MCF 10A (cell line): Measurements from ENCODE around the gene PTPRN2. TPM values are rescaled to one million over a fixed set of nuclear protein-coding genes. Genes with fewer than 3 reads are reported as not detected.

Source experiments
- BruUV-seq: library from RNA; stranded (reverse); fragments of 400-500 nt; replicated peaks from 2 replicates; lab custom pipeline; 2021; lab: Mats Ljungman, UMichigan
- CTCF ChIA-PET: fragments of 300-600 bp; sonication (Branson Sonifier 250); formaldehyde crosslinking; extraction: SDS; loops from one replicate; lab custom pipeline; 2021; ENCODE audit warnings: antibody characterized with exemption, inconsistent platforms; lab: Yijun Ruan, JAX
- POLR2A ChIA-PET: fragments of 300-600, 350-650 bp; sonication (Branson Sonifier 250); formaldehyde crosslinking; extraction: SDS; loops from one replicate; lab custom pipeline; 2020; ENCODE audit warnings: antibody characterized with exemption, inconsistent platforms; lab: Yijun Ruan, JAX
- DNase-seq: peaks from one replicate; pipeline ENCODE4 v3.0.0-alpha.2; 2018; ENCODE audit not compliant: unreplicated experiment
- H3K27ac Mint-ChIP-seq: one replicate; pipeline ENCODE4 v1.8.0; 2022; ENCODE audit warnings: mild to moderate bottlenecking, low read depth, mixed read lengths; ENCODE audit not compliant: unreplicated experiment
- H3K27me3 Mint-ChIP-seq: one replicate; pipeline ENCODE4 v1.8.0; 2022; ENCODE audit warnings: mixed read lengths; ENCODE audit not compliant: insufficient read depth, unreplicated experiment
- H3K36me3 Mint-ChIP-seq: one replicate; pipeline ENCODE4 v1.8.0; 2022; ENCODE audit warnings: mild to moderate bottlenecking, moderate library complexity, mixed read lengths; ENCODE audit not compliant: insufficient read depth, unreplicated experiment
- H3K4me1 Mint-ChIP-seq: one replicate; pipeline ENCODE4 v1.8.0; 2022; ENCODE audit warnings: mixed read lengths; ENCODE audit not compliant: insufficient read depth, unreplicated experiment
- H3K4me3 Mint-ChIP-seq: one replicate; pipeline ENCODE4 v1.8.0; 2022; ENCODE audit warnings: mild to moderate bottlenecking, moderate library complexity, mixed read lengths; ENCODE audit not compliant: unreplicated experiment
- H3K9me3 Mint-ChIP-seq: one replicate; pipeline ENCODE4 v1.8.0; 2022; ENCODE audit warnings: mixed read lengths; ENCODE audit not compliant: unreplicated experiment
- intact Hi-C: fragments of 100-400 bp; cut with micrococcal nuclease; formaldehyde crosslinking; loops from 2 replicates; pipeline ENCODE4 v1.14.1; 2022
- total RNA-seq: library from RNA; stranded (reverse); gene quantifications from 2 replicates; pipeline ENCODE4 v1.2.3, GENCODE V29; 2022
- TF ChIP-seq, protein P1 (sequence below): fragments of 200-600 bp; IDR thresholded peaks from one replicate; pipeline ENCODE4 v1.8.0; 2022; ENCODE audit warnings: antibody characterized with exemption, mild to moderate bottlenecking; ENCODE audit not compliant: unreplicated experiment

The PTPRN2 gene
- total RNA-seq, 1 experiment from 2014 or later = 4.5 TPM

DNA sequence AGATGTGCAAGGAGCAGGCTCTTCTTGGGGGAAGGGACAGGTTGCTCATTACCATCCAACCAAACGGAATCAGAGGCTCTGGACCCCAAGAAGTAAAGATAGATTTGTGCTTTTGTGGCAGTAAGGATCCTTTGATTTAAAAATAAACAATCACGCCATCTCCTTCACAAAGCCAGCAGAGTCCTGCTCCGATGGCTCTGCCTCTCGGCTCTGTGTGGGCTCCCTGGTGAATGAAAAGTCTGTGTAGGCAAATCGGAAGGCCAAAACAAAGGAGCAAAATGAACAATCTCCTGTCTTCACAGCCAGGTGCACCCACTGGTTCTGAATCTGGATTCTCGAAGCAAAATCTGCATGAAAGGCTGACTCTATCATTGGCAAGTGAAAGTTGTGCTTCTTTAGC, 3.8 kb downstream of the PTPRN2 start:
- Mint-ChIP-seq H3K36me3 (no peaks in the 10 kb centered on the region), H3K27me3 (peaks cover 2% of the 10 kb centered on the region), H3K9me3 (no peaks in the 10 kb centered on the region), H3K4me3 (no peak overlapping the region), H3K4me1 (peaks cover 20% of the 10 kb centered on the region), H3K27ac (no peak overlapping the region)
- DNase-seq = no peak
- no TSS peak for BruUV-seq
- intact Hi-C loops = no loop called here
- POLR2A ChIA-PET = no interaction called here
- CTCF ChIA-PET = no interaction called here
- TF ChIP-seq, protein P1, sequence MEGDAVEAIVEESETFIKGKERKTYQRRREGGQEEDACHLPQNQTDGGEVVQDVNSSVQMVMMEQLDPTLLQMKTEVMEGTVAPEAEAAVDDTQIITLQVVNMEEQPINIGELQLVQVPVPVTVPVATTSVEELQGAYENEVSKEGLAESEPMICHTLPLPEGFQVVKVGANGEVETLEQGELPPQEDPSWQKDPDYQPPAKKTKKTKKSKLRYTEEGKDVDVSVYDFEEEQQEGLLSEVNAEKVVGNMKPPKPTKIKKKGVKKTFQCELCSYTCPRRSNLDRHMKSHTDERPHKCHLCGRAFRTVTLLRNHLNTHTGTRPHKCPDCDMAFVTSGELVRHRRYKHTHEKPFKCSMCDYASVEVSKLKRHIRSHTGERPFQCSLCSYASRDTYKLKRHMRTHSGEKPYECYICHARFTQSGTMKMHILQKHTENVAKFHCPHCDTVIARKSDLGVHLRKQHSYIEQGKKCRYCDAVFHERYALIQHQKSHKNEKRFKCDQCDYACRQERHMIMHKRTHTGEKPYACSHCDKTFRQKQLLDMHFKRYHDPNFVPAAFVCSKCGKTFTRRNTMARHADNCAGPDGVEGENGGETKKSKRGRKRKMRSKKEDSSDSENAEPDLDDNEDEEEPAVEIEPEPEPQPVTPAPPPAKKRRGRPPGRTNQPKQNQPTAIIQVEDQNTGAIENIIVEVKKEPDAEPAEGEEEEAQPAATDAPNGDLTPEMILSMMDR = no peak

DNA sequence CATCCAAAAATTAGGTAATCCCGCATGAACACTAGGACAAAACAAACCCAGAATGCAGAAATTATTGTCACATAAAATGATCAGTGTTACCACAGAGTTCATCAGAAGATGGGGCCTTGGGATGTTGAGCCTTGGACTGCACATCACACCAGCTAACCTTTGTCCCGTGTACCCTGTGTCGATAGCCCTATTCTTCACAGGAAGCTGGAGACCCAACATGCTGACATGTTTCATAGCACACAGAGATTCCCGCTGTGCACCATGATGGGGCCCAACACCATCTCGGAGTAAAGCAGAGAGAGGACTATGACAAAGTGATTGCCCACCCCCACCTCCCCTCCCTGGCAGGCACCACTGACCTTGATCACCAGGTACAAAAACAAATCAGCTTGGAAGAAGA, 4.5 kb downstream of the PTPRN2 start:
- H3K27me3 Mint-ChIP-seq = no peaks in the 10 kb centered on the region
- no peak for DNase-seq
- CTCF ChIA-PET = interaction anchor here (0.7 kb wide), 1 partner anchor 127 kb away, joined by 3 read pairs; no protein-coding TSS in a partner anchor

DNA sequence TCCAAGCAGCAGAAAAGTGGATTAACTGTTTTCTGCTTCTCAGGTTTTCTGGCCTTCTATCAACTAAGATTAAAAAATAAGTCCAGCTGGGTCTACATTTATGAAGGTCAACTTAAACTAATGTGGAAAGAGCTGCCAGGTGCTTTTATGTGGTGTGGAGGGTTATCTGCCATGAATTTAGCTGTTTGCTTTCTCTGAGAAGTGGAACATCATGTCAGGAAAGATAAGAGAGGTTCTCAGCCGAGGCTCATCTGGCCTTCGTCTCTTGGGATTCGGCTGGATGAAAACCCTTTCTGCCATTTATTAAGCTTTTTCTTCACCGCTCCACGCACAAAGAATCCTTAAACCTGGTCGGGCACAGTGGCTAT, 5.5 kb downstream of the PTPRN2 start:
- POLR2A ChIA-PET = interaction anchor here (0.7 to 1.3 kb wide), 2 partner anchors 11 to 149 kb away, joined by 3 read pairs; no protein-coding TSS in a partner anchor
- TF ChIP-seq, protein P1 = no peak
- H3K27me3 Mint-ChIP-seq = no peaks in the 10 kb centered on the region
- peak overlapping the region; percentile 23 for H3K4me3 Mint-ChIP-seq
- DNase-seq = no peak
- CTCF ChIA-PET = interaction anchor here (0.9 kb wide), 1 partner anchor 10 kb away, joined by 3 read pairs; no protein-coding TSS in a partner anchor
- BruUV-seq = TSS peak; percentile 94
- H3K9me3 Mint-ChIP-seq = no peaks in the 10 kb centered on the region
- intact Hi-C loops = no loop called here
- H3K27ac Mint-ChIP-seq = peak overlapping the region; percentile 46
- peaks cover 20% of the 10 kb centered on the region for H3K4me1 Mint-ChIP-seq
- no peaks in the 10 kb centered on the region for H3K36me3 Mint-ChIP-seq

More for the DNA sequence above, 4.5 kb downstream of the PTPRN2 start:
- H3K4me1 Mint-ChIP-seq = peaks cover 20% of the 10 kb centered on the region
- POLR2A ChIA-PET = no interaction called here
- no peak overlapping the region for H3K27ac Mint-ChIP-seq
- TF ChIP-seq, protein P1 = no peak
- no peak overlapping the region for H3K4me3 Mint-ChIP-seq
- intact Hi-C loops = no loop called here
- BruUV-seq = no TSS peak
- H3K36me3 Mint-ChIP-seq = no peaks in the 10 kb centered on the region
- H3K9me3 Mint-ChIP-seq = no peaks in the 10 kb centered on the region

DNA sequence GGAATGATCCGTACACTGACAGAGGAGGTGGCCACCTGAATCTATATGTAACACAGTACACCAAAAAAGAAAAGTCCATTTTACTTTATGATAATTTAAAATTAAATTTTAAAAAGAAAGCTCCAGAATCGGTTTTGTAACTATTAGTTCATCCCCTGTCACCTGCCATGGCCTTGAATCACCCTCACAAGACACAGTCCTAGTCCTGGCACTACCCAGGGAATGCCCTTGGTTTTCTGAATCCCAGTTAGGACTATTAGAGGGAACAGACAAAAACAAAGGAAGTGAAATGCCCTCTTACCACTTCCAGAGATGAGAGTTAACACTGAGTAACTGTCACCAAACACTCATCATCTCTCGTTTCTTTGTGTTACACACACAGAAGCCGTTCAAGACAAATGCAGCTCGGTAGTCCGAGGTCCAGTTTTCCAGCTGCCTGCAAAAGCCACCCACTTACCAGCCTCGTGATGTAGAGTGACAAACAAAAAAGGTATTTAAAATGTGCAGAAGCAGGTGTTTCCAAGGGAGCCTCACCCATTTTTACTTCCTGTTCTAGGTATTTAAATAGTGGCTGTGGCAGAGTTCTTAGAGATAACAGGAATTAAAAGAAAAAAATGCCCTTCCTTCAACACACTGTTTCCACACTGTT, 6.1 kb downstream of the PTPRN2 start:
- CTCF ChIA-PET = interaction anchor here (0.7 kb wide), 1 partner anchor 226 kb away, joined by 3 read pairs; no protein-coding TSS in a partner anchor
- intact Hi-C loops = no loop called here
- H3K27me3 Mint-ChIP-seq = no peaks in the 10 kb centered on the region
- H3K27ac Mint-ChIP-seq = peak overlapping the region; percentile 46
- POLR2A ChIA-PET = interaction anchor here (1.3 kb wide), 1 partner anchor 149 kb away, joined by 3 read pairs; no protein-coding TSS in a partner anchor
- TSS peak; percentile 53 for BruUV-seq
- H3K9me3 Mint-ChIP-seq = no peaks in the 10 kb centered on the region
- H3K4me3 Mint-ChIP-seq = peak overlapping the region; percentile 23
- TF ChIP-seq, protein P1 = no peak
- H3K36me3 Mint-ChIP-seq = no peaks in the 10 kb centered on the region
- peaks cover 20% of the 10 kb centered on the region for H3K4me1 Mint-ChIP-seq
- DNase-seq = no peak
